ENCODE data around the gene RUFY4.

Gene RUFY4

DNA sequence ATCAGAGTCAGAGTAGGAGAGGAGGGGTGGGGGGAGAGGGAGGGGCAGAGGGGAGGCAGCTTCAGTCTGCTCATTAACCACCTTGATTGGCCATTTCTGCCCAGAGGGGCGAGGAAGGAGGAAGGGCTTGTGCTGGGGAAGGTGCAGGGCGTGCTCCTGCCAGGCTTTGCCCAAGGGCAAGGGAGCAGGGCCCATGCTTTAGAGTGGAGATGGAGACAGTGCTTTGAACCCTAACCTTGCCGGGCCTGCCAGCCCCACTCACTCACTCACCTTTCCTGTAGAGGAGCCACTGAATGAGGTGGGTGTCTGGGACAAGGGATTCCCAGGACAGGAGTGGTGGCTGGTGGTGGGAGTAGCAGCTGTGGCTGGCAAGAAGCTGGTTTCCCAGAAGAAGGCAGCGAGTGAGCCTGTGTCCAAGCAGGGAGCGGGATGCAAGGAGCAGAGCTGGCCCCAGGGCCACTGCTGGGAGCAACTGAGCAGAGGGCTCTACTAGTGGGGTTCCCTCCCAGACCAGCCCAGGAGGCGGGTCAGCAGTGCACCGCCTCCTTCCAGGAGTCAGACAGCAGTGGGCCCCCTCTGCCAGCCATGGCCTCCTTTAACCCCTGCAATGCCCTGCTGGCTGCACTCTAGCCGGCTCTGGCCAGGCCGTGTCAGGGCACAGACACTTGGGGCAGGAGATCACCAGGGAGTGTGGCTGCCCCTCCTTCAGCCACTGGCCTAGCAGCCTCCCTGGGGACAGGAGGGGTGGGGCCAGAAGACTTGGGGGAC is 3.6 kb upstream of the RUFY4 start:
- no peak for DNase-seq

GRCh38 chr2:218066926-218067515 is 2.0 kb upstream of the RUFY4 start:
- DNase-seq = no peak

GRCh38 chr2:218067523-218067922 is 1.5 kb upstream of the RUFY4 start:
- DNase-seq = no peak

DNA sequence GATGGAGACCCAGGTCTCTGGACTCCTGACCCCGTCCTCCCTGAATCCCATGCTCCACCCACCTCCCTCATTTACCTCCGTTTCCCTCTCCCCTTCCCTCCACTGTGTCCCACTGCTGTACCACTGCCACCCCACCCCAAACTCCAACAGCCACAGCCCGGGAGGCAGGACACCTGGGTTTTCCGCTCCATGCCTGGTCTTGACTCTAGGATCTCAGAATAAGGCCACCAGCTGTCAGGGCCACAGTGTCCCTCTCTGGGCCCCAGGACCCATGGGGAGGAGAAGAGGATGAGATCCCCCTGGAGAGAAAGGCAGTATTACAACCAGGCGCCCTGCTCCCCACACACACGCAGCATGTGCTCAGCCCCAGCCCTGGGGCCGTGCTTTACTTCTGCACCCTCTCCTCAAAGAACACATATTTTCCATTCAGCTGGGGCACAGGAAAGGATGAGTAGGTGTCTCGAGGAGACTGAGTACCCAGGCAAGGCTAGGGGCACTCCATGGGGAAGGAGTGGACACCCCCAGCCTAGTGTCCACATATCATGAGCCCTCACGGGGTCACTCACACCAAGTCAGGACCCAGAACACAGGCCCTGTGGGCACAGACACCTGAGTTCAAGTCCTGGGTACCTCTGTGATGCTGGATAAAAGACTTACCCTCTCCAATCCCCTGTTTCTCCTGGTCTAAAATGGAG is 700 bp downstream of the RUFY4 start:
- no peak for DNase-seq

- no peak for DNase-seq
Observed at GRCh38 chr2:218070587-218070986, 1.5 kb downstream of the RUFY4 start.

- DNase-seq = no peak
Observed at GRCh38 chr2:218071218-218071937, 2.3 kb downstream of the RUFY4 start.

DNA sequence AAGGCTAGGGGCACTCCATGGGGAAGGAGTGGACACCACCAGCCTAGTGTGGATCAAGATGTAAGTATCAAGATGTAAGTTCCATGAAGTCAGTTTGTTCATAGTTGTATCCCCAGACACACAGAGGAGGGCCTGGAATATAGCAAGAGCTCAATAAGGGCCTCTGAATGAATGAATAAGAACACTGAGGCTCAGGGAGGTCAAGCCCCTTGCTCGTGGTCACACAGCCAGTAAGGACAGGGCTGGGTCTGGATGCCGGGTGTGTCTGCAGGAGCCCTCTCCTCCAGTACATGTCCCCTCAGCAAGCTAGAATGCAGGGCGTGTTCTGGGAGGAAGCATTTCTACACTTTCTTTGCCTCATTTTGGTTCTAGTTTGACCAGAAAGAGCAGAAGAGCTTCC is 2.9 kb downstream of the RUFY4 start:
- DNase-seq = no peak

DNA sequence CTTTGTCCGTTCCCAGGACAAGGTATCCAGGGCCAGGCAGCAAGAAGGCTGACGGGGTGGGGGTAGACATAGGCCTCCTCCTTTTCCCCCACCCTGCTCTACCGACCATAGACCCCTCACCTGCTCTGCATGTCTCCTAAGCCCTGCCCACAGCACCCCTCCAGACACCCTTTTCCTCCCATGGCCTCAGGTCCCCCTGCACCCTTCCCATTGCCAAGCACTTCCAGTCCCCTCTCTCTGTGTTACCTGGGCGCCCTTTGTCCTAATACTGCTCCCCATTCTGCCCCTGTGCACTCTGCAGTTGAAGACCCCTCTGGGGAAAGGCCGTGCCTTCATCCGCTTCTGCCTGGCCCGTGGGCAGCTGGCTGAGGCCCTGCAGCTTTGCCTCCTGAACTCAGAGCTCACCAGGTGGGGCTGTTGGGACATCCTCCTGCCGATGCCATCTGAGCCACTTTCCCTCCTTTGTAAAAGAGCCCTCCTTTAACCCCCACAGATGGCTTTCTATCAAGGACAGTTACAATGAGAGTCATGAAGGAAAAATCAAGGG is 3.5 kb downstream of the RUFY4 start:
- no peak for DNase-seq

GRCh38 chr2:218073185-218073584 is 4.1 kb downstream of the RUFY4 start:
- DNase-seq = no peak

GRCh38 chr2:218074031-218074430 is 5.0 kb downstream of the RUFY4 start:
- DNase-seq = no peak

- no peak for DNase-seq
Observed at GRCh38 chr2:218075975-218076811, 7.1 kb downstream of the RUFY4 start.

- DNase-seq = no peak
Observed at GRCh38 chr2:218077464-218078216, 8.6 kb downstream of the RUFY4 start.

DNA sequence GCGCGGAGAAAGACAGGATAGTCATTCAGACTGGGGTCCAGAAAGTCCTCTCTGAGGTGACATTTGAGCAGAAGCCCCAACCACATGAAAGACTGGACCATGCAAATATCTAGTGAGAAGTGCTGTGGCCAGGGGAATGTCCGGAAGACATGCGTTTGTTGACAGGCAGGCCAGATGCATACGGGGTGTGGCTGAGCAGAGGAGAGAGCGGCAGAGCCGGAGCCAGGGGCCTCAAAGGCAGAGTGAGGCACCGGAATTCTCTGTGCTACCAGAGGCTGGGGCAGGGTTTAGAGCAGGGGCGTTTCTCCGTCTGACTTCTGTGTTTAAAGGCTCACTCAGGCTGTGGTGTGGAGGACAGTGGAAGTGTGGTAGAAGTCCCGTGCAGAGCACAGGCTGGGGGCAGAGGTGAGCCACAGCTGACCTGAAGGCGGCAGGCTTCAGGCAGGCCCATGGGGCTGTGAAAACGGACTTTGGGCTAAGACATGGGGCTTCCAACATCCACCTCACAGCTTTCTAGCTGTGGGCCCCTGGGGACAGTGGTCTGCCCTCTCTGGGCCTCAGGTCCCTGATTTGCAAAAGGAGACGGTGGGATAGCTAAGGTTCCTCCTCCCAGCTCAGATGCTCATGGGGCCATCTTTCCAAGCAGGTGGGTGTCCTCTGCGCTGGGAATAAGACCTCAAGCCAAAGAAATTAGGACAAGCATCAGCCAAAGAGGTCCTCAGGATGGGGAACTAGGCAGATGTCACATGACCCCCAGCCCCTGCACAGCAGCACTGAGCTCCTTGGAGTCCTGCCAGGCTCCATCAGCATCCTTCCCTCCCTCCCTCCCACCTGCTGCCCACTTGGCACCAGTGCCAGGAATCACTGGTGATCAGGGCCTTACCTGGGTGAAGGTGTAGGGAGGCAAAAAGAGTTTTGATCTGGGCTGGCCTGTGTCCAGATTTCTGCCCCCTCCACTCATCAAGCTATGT is 11.2 kb downstream of the RUFY4 start:
- no peak for DNase-seq

GRCh38 chr2:218081063-218081462 is 12.0 kb downstream of the RUFY4 start:
- no peak for DNase-seq

DNA sequence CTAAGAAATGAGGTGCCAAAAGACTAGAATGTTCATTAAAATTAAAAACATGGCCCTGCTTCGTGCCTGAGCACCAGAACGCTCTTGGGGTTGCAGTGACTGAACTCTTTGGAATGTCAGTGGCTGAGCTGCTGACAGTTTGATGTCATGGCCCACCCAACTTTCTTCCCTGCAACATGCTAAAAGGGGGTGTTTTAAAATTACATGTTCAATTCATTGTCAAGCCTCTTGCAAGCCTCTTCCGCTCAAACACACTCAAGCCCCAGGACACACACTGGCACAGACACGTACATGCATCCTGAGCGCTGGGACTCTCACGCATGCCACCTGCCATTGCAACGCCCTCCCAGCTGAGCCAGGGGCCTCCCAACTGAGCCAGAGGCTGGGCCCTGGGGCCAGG is 12.6 kb downstream of the RUFY4 start:
- DNase-seq = no peak

GRCh38 chr2:218082586-218083351 is 13.7 kb downstream of the RUFY4 start:
- no peak for DNase-seq

DNA sequence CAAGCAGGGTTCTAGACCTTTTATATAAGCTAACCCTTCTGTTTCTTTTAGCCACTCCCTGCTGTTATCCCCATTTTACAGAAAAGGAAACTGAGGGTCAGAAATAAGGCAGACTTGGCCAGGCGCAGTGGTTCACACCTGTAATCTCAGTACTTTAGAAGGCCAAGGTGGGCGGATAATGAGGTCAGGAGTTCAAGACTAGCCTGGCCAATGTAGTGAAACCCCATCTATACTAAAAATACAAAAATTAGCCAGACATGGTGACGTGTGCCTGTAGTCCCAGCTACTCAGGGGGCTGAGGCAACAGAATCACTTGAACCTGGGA is 14.3 kb downstream of the RUFY4 start:
- DNase-seq = no peak

GRCh38 chr2:218086478-218086877 is 17.4 kb downstream of the RUFY4 start:
- DNase-seq = no peak

GRCh38 chr2:218089259-218089658 is 20.2 kb downstream of the RUFY4 start:
- DNase-seq = no peak

- DNase-seq = no peak
Observed at GRCh38 chr2:218091746-218092145, 22.7 kb downstream of the RUFY4 start.
